GM19099 (cell line): ENCODE data around the gene PRRG3.

Experiments
- POLR2A ChIP-seq: IDR thresholded peaks from 3 replicates; pipeline ENCODE4 v1.6.1; 2011; ENCODE audit warnings: low read depth; ENCODE audit not compliant: insufficient read length; ENCODE audit errors: extremely low read depth

PRRG3 gene

DNA sequence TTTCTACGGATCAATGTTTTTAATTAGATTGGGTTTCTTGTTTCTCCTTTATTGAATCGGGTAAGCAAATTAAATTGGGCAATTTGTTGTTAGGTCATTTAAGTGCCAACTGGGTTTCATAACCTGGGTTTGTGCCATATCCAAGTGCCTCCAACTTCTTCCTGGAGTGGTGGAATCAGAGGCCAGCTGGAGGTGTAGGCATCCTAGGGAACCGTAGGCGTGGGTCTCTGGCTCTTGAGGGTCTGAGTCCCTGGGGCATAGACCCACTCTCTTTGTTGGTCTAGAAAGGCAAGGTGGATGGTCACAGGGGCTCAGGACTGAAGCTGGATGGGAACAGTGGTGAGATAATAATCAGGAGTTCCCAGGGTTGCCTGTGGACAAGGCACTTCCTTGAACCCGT, 57.6 kb downstream of the PRRG3 start:
- no peak for TF ChIP-seq POLR2A

DNA sequence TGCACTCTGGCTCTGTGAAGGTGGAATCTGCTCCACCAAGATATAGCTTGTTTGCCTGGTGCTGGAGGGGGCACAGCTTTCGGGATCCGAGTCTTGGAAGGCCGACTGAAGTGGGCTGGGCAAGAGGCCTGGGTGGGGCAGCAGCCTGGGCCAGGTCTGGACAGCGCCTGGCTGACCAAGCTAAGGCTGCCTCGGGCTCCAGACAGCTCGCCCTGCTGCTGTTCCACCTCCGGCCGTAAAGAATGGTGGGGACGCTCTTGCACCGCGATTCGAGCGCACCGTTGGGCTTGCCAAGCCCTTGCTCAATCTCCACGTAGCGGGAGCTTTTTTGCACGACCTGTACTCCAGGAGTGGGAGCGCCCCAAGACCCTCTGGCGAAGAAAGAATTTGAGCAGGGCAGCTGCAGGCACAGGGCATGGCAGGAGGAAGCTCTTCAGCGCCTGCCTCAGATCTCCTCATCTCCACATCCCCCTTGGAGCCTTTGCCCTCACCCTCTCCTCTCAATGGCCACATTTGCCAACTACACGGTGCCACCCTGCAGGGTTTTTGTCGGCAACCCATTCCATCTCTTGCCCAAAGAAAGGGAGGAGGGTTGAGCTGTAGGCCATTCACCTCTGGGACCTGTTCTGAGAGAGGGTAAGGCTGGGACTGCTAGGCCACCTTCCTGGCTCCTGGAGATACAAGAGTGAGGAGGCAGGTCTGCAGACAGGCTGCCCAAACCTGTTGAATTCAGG, 58.2 kb downstream of the PRRG3 start:
- TF ChIP-seq POLR2A, result no peak

DNA sequence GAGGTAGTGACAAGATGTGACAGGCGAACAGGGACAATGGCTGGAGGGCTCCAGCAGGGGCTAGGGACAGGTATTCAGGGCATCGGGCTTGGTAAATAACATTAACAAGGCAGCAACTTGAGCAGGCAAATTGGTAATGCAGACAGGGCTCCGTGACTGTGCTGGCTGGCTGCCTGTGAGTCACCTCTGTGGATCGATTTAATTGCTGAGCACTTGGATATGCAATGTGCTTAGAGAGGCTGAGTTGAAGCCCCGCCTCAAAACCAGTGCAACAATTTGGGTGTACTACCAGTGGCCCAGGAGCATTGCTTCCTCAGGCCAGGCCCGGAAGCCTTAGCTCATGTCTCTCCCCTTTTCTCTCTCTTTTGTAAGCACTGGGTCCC, 58.8 kb downstream of the PRRG3 start:
- no peak for TF ChIP-seq POLR2A

DNA sequence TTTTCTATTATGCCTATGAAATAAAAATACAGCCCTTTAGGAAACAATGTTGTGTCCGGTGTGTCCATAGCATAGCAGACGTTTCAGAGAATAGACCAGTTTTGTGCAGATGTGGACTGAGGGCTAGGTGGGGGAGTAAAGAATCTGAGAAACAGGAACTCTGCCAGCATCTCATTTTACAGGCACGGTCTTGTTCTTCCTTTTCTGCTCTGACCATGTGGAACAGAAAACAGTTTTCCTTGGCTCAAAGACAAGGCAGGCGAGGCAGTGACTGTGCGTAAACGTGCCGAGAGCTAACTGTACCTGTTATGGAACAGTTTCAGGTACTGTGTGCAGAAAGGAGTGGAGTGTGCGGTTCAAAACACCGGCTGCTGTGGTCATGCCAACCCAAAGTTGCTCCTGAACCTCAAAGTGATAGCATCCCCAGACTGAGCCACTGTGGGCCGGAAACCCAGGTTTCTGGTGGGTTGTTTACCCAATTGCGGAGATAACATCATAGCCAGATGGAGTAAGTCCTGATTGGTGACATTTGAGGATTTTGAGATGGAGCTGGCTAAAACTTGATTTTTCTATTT, 59.5 kb downstream of the PRRG3 start:
- TF ChIP-seq POLR2A, result no peak
